Karpas-422 (cell line): Measurements from ENCODE around the gene COX11. TPM values are rescaled to one million over a fixed set of nuclear protein-coding genes. Genes with fewer than 3 reads are reported as not detected.

ENCODE experiments used
- small RNA-seq: library from RNA; depleted of rRNA; stranded (forward); fragments of <200 nt; gene quantifications from one replicate; pipeline ENCODE3, GENCODE V24; 2014
- total RNA-seq: library from RNA; depleted of rRNA; stranded (reverse); fragments of >200 nt; shearing (Covaris generic); gene quantifications from 2 replicates; pipeline ENCODE4 v1.2.3, GENCODE V29; 2014; ENCODE audit warnings: low replicate concordance; rRNA removed

Gene COX11
- total RNA-seq, 1 experiment from 2014 or later, result 67.1 TPM

Small RNA genes lying within 50 kb of the gene (small RNA-seq; reads per million reads assigned to genes)
- not detected for gene AC007485.1

Other genes with a start within 250 kb of the COX11 start
- not detected in 2 replicates for gene TOM1L1, start 67.8 kb downstream of the COX11 start, total RNA-seq
- gene STXBP4, start 111 bp upstream of the COX11 start, total RNA-seq, result 1.2 and 6.6 TPM in 2 replicates